CD4-positive, alpha-beta T cell treated with Interferon gamma for 1 hour (primary cell): ENCODE measurements around the gene TMOD1.

Experiments used
- DNase-seq: peaks from one replicate; pipeline ENCODE4 v3.0.0-alpha.2; 2020

Gene TMOD1

DNA sequence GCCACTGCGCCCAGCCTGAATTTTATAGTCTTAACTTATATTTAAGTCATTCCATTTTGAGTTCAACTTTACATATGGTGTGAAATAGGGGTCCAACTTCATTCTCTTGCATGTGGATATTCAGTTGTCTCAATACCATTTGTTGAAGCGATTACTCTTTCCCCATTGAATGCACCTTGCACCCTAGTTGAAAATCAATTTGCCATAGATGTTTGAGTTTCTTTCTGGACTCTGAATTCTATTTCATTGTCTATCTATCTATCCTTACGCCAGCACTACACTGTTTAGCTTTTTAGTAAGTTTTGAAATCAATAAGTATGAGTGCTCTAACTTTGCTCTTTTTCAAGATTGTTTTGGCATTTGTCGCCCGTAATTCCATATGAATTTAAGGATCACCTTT lies 49.8 kb downstream of the TMOD1 start:
- DNase-seq = no peak

DNA sequence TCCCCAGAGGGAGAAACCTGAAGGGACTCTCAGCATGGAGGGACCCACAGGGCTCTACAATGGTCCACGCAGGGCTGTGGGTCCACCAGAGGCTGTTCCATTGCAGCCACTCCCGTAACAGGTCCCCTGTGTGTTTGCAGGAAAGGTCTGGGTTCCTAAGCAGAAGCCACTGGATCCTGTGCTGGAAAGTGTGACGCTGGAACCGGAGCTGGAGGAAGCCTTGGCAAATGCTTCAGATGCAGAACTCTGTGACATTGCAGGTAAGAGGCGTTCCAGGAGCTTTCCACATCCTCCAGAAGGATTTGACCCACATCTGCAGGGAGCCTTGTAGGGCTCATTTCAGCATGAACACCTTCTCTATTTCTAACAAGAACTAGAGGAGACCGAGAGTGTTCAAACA lies 51.7 kb downstream of the TMOD1 start:
- no peak for DNase-seq

GRCh38 chr9:97553841-97554240 lies 52.4 kb downstream of the TMOD1 start:
- DNase-seq = no peak

- no peak for DNase-seq
Measured at GRCh38 chr9:97554566-97555075, 53.2 kb downstream of the TMOD1 start.

DNA sequence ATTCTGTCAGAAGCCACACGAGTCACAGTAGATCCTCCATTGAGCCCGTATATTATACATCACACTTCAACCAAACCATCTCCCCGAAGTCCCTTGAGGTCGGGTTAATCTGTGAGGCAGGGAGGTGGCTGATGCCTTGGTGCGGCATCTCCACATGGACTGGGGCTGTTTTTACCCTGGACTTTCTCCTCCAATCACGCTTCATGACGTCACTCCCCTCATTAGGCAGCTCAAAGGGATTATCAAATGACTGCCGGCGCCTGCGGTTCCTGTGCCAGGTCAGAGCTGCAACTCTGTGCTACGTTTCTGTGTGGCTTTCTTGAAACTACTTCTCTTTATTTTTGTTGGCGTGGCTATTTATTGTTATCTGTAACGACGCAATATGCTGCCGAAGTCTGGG lies 53.7 kb downstream of the TMOD1 start:
- DNase-seq = no peak

DNA sequence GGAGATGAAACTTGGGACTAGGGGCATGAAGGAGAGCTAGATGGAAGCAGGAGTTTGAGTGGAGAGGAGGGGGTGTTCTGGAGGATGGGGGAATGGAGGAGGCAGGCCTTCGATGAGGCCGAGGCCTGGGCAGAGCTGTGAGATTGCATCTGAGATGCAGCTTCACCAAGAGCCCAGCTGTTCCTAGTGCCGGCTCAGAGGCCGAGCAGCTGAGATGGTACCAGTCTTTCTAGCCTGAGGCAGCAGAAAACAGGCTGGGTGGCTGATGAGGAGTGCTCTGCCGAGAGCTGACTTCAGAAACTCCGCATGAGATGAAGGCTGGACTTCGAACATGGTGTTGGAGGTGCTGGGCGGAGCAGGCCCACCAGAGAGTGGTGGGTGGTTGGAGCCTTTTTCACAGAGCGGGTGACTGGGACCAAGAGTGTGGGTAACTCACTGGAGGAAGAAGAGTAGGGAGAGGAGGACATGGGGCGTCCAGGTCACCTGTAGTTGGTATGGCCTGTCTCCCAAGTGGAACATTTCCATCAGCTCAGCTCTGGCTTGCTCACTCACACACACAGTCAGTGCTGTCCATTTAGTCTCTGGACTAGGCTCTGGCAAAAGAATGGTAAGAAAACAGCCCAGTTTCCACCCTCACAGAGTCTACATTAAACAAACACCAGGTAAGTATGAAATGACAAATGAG lies 54.7 kb downstream of the TMOD1 start:
- DNase-seq = no peak

DNA sequence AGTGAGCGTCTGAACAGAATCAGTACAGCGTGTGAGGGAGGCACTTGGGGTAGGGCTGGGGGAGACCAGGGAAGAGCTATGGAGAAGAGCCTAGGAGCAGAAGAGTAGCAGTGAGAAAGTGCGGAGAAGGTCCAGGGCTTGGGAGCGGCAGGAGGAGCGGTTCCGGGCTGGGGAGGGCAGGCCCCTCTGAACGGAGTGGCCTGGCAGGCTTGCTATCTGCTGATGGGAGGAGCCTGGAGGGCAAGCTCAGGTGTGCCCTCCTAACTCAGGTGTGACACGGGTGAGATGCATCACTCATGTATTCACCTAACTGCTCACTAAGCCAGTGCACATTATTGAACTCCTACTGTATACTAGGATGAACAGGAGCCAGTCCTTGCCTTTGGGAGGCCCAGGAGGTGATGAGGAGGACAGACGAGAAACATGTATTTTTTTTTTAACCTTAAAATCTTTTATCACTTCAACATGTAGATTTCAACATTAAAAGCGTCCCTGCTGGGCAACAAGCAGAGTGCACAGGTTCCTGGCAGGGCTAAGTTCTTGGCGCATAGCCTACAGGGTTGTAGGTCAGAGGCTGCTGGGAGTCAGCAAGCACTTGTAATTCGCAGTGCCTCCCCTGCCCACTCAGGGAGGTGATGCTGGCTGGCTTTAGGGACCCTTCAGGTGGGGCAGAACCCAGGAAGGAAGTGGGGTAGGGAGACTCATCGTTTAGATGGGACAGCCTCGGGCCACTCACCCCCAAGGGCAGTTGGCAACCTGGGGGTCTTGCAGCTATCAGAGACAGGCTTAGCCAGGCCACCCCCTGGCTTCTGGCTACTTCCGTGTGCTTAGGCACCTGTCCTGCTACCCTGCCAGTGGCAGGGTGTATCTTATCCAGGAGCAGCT lies 55.5 kb downstream of the TMOD1 start:
- DNase-seq = no peak

GRCh38 chr9:97557606-97558095 lies 56.2 kb downstream of the TMOD1 start:
- DNase-seq = no peak

GRCh38 chr9:97558701-97559101 lies 57.2 kb downstream of the TMOD1 start:
- no peak for DNase-seq

DNA sequence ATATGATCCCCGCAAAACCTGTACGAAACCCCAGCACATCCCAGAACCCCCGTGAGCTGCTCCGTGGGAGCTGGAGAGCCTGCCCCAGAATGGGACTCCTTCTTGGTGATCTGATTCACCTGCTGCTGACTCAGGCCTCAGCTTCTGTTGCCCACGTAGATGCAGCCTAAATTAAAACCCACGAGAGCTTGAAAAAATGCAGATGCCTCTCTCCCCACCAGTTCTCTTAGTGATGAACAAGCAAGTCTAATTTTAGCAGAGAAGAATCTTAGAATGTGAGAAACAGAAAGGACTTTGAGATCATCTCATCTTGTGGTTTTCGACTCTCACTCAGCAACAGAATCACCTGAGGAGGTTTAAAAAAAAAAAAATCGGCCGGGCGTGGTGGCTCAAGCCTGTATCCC lies 57.6 kb downstream of the TMOD1 start:
- no peak for DNase-seq

DNA sequence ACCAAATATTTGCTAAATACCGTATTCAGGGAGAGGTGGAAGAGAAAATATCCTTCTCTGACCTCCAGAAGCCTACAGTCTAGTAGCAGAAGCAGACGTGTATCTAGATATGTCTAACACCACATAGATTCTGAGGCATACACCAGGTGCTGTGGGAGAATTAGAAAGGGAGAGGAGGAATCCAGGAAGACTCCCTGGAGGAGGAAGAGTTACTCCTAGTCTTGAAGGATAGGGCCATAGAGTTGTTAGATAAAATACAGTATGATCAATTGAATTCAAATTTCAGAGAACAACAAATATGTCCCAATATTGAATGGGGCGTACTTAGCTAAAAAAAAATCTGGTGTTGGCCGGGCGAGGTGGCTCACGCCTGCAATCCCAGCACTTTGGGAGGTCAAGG lies 58.7 kb downstream of the TMOD1 start:
- no peak for DNase-seq

DNA sequence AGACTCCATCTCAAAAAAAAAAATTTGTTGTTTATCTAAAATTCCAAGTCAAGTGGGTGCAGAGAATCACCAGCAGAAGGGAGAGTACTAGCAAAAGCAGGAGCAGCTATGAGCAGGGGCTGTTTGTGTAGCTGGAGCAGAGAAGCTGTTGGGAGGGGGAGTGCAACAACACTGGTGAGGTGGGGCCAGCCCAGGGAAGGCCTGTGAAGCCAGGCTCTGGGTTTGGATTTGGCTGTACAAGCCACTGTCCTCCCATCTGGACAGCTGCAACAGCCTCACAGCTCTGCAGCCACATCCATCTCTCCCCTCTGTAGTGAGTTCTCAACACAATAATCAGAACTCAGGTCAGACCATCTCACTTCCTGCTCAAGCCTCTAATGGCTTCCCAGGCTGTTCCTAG lies 59.4 kb downstream of the TMOD1 start:
- DNase-seq = no peak

DNA sequence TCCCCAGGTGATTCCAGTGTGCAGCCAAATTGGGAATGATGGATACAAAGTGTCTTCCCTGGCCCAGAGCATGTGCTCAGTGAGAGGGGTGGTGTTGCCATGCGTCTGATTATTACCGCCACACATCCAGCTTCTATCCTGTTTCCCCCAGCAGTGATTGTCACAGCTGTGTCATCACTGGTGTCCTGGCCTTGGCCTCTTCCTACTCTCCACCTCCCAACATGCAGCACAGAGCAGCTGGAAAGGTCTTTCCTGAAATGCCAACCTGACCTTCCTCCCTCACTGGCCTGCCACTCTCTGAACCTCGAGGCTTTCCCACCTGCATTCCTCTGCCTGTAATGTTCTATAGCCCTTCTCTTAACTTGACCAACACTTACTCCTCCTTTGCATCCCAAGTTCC lies 60.0 kb downstream of the TMOD1 start:
- no peak for DNase-seq

DNA sequence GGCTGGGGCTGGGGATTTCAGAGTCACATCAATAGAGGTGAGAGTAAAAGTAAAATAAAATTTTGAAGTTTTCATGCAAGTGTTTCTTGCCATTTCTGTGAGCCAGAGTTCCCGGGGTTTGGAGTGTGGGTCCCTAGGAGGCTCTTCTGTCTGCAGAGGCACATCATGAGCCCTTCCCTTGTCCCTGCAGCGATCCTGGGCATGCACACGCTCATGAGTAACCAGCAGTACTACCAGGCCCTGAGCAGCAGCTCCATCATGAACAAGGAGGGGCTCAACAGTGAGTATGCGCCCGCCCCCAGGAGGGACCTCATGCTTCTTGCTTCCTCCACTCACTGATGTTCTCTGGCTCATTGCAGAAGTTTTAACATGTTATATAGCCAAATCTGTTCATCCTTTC lies 61.1 kb downstream of the TMOD1 start:
- DNase-seq = no peak

- DNase-seq = no peak
Measured at GRCh38 chr9:97563458-97564135, 62.1 kb downstream of the TMOD1 start.

GRCh38 chr9:97564291-97565175 lies 63.1 kb downstream of the TMOD1 start:
- no peak for DNase-seq

DNA sequence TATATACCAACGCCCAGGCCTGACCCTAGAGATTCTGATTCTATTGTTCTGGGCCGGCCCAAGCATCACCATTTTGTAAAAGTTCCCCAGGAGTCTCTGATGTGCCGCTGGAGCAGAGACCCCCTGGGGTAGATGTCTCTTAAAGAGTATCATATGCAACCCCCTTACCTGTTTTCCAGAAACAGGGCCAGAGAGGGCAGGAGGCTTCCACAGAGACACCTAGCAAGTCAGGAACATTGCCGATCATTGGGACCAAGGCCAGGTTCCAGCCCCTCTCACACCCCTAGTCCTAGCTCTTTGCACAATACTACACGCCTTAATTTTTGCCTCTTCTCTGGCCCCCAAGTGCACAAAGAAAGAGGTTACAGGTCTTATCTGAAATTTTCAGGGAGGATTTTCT lies 63.8 kb downstream of the TMOD1 start:
- no peak for DNase-seq

GRCh38 chr9:97567182-97567893 lies 65.9 kb downstream of the TMOD1 start:
- DNase-seq = no peak

- DNase-seq = no peak
Measured at GRCh38 chr9:97567894-97568202, 66.4 kb downstream of the TMOD1 start.

GRCh38 chr9:97568461-97569275 lies 67.2 kb downstream of the TMOD1 start:
- no peak for DNase-seq

DNA sequence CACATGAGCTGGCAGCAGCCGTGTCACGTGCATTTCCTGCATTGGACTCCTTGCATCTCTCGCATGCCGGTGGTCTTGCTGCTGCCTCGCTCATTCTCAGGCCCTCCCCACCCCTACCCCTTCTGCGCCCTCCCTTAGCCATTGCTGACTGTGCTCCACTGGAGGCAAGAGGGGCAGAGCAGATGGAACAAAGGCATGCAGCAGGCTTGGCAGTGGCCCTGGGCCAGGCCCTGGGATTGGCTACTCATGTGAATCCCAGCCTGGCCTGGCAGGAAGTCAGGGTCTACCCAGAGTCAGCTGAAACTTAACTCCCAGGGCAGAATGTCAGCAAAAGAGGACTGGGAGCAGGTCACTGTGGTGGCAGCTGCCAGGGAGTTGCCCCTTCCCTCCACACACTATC lies 69.4 kb downstream of the TMOD1 start:
- no peak for DNase-seq
